H1 (cell line): ENCODE measurements around the gene SLC2A8.

Source experiments
- ATF3 ChIP-seq: IDR thresholded peaks from 2 replicates; pipeline ENCODE4 v1.6.1; 2011; ENCODE audit warnings: low read depth, mild to moderate bottlenecking, low read length; ENCODE audit not compliant: insufficient read depth
- CTCF ChIP-seq, 3 experiments: IDR thresholded peaks; 1 replicate in 2 of 3; 2 replicates in 1 of 3; pipeline versions ENCODE4 v1.5.1 to v1.6.1; 2011; ENCODE audit warnings: low read length in 3 of 3, mild to moderate bottlenecking in 3 of 3, inconsistent platforms in 2 of 3, low read depth in 1 of 3, moderate library complexity in 1 of 3; ENCODE audit not compliant: insufficient read depth in 1 of 3; ENCODE audit errors: control extremely low read depth in 1 of 3
- EZH2 ChIP-seq: fragments of 200-600 bp; sonication (generic); IDR thresholded peaks from 2 replicates; pipeline ENCODE4 v1.7.1; 2012; ENCODE audit warnings: low read depth, mild to moderate bottlenecking, moderate library complexity, low read length, inconsistent platforms; ENCODE audit not compliant: severe bottlenecking
- KDM5A ChIP-seq: fragments of 200-600 bp; IDR thresholded peaks from 2 replicates; pipeline ENCODE4 v1.7.1; 2012; ENCODE audit warnings: mild to moderate bottlenecking, low read length, inconsistent platforms, mixed read lengths
- POLR2A ChIP-seq, 2 experiments: IDR thresholded peaks; 1 replicate in 1 of 2; 2 replicates in 1 of 2; pipeline ENCODE4 v1.6.1; 2011; ENCODE audit warnings: low read depth in 2 of 2, low read length in 2 of 2, mild to moderate bottlenecking in 2 of 2; ENCODE audit errors: control extremely low read depth in 1 of 2
- TAF1 ChIP-seq: IDR thresholded peaks from 2 replicates; pipeline ENCODE4 v1.6.1; 2011; ENCODE audit warnings: mild to moderate bottlenecking, low read depth, low read length
- TCF12 ChIP-seq: IDR thresholded peaks from 2 replicates; pipeline ENCODE4 v1.6.1; 2011; ENCODE audit warnings: low read depth, mild to moderate bottlenecking, low read length

DNA sequence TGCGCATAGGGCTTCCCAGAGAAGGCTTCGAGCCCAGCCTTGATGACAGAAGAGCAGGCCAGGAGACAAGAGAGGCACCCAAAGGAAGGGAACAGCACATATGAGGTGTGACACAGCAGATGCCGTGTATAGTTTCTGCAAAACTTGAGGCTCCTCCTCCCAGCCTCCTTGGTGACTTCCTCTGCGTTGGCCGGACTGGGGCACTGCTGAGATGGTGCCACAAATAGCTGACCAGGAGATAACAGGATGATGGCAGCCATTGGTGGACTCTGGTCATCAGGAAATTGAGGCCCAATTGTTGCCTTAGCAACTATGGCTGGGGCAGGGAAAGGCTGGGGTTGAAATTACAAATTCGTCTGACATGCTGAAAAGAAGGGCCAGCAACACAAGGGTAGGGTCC, 22.4 kb downstream of the SLC2A8 start:
- TF ChIP-seq TCF12 (no peak), EZH2 (no peak), ATF3 (no peak), POLR2A (IDR thresholded peaks at IDR 0.05; ENCODE audit: control extremely low read depth in 1 of 2, low read depth in 2 of 2, low read length in 2 of 2) (no peak), KDM5A (no peak), TAF1 (no peak), CTCF (IDR thresholded peaks at IDR 0.05; ENCODE audit: control extremely low read depth in 1 of 3, insufficient read depth in 1 of 3, low read depth in 1 of 3, low read length in 3 of 3) (no peak)
